ENCODE results near the gene CCDC191. TPM values are rescaled to one million over a fixed set of nuclear protein-coding genes. Genes with fewer than 3 reads are reported as not detected.

CCDC191 gene
- total and polyA plus RNA-seq, 2 of the 4 experiments (the other 2 are of a cell fraction): 0.72 to 1.1 TPM

DNA sequence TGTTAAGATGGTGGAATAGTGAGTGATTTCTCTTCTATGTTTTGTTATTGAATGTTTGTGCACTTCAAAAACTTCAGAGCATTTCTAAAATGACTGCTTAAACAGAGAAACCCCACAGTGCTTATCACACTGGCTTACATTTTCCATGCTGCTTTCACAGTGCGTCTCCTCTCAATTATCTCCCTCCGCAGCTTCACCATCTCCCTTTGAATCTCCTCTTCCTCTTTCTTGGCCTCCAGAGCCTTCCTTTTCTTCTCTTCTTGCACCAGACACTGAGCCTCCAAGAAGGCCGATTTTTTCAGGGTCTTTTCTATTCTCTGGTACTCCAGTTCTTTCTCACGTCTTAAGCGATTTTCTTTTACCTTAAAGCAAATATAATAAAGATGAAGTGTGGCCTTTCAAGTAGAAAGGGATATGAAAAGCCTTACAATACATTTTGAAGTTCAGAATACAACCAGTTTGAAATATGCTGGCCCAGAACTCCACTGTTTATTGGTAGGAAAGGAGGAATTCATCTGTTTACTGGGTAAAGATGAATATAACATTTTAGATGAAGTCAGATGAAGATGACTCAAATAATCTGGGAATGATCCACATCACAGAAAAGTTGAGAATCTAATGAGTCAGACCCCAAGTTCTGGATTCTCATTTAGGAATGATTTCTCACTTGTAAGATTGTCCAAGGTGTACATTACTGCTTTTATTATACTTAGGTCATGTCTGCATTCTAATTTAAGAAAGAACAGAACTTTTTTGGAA is 21.4 kb downstream of the CCDC191 start:
- ChIA-PET CTCF (no interaction called here), POLR2A (ENCODE audit: unreplicated experiment) (no interaction called here)
- Histone ChIP-seq H3K4me3 (ENCODE audit: insufficient read depth, low read depth, low read length) (no peak overlapping the region), H3K9me3 (ENCODE audit: control insufficient read depth, insufficient read depth, low read length) (no peaks in the 10 kb centered on the region), H4K5ac (ENCODE audit: low read depth, low read length) (peak overlapping the region; percentile 63; the same call in 1 of the 2 replicates), H4K91ac (ENCODE audit: insufficient read depth, low read depth, low read length) (no peak overlapping the region), H3K56ac (ENCODE audit: extremely low read depth, insufficient read depth, low read length) (no peak overlapping the region), H3K4me2 (ENCODE audit: low read depth, low read length) (no peak overlapping the region), H2AFZ (replicated peaks; ENCODE audit: low read length, poor library complexity) (no peak overlapping the region), H3K36me3 (ENCODE audit: control insufficient read depth, insufficient read depth, low read length) (no peaks in the 10 kb centered on the region), H3K4me1 (ENCODE audit: control insufficient read depth, insufficient read depth, low read length) (peaks cover 3% of the 10 kb centered on the region), H3K79me1 (ENCODE audit: low read depth in 1 of 2, low read length in 2 of 2) (no peaks in the 10 kb centered on the region), H3K23ac (ENCODE audit: low read depth, low read length) (no peak overlapping the region; the same call in 1 of the 2 replicates), H2AK9ac (replicated peaks; ENCODE audit: low read depth, low read length, poor library complexity) (no peak overlapping the region), H3K9me1 (ENCODE audit: insufficient read depth, low read length) (no peaks in the 10 kb centered on the region; the same call in 1 of the 2 replicates), H2AK5ac (ENCODE audit: low read depth, low read length) (no peak overlapping the region), H3K27ac (ENCODE audit: insufficient read depth, low read length) (0 out of 2 replicates have a peak overlapping the region, but pooled peaks have one; percentile 37), H4K20me1 (ENCODE audit: insufficient read depth, low read length) (no peaks in the 10 kb centered on the region), H3K4ac (ENCODE audit: low read depth, low read length) (no peak overlapping the region), H3K27me3 (ENCODE audit: control insufficient read depth, insufficient read depth, low read length) (no peaks in the 10 kb centered on the region), H2BK20ac (ENCODE audit: low read depth, low read length) (no peak overlapping the region; the same call in 1 of the 2 replicates), H2BK15ac (ENCODE audit: low read depth, low read length) (no peak overlapping the region), H2BK120ac (ENCODE audit: low read depth, low read length) (peak overlapping the region; percentile 10; the same call in 1 of the 2 replicates), H3K9ac (ENCODE audit: low read depth, low read length) (no peak overlapping the region), H3K18ac (ENCODE audit: low read depth, low read length) (peak overlapping the region; percentile 72), H2BK5ac (ENCODE audit: low read depth, low read length, poor library complexity, severe bottlenecking) (no peak overlapping the region), H4K8ac (ENCODE audit: low read depth in 2 of 2, low read length in 2 of 2) (no peak overlapping the region), H3K14ac (replicated peaks; ENCODE audit: low read depth, low read length) (no peak overlapping the region)
- DNase-seq (peak; percentile 69), ATAC-seq (ENCODE audit: low read depth) (peak; percentile 91)
- BruUV-seq (replicated peaks): no TSS peak
- in situ Hi-C loops (cut with MboI; ENCODE audit: low sequenced_read_pairs) (no loop called here), dilution Hi-C loops (cut with HindIII; ENCODE audit: low sequenced_read_pairs, unreplicated experiment) (no loop called here), intact Hi-C loops (cut with micrococcal nuclease) (no loop called here)
- TF ChIP-seq CEBPB (IDR thresholded peaks at IDR 0.05; ENCODE audit: low read depth, low read length) (no peak), SMC3 (IDR thresholded peaks at IDR 0.05; ENCODE audit: low read depth, low read length) (no peak)
- TF ChIP-seq, protein P1, sequence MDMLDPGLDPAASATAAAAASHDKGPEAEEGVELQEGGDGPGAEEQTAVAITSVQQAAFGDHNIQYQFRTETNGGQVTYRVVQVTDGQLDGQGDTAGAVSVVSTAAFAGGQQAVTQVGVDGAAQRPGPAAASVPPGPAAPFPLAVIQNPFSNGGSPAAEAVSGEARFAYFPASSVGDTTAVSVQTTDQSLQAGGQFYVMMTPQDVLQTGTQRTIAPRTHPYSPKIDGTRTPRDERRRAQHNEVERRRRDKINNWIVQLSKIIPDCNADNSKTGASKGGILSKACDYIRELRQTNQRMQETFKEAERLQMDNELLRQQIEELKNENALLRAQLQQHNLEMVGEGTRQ (IDR thresholded peaks at IDR 0.05; ENCODE audit: low read depth, low read length): no peak
- 90% methylated on average over 2 of the region's 5 CpGs; no CpG with 5 or more reads in 1 of the 2 experiments for WGBS, 2 experiments (ENCODE audit: extremely low coverage in 2 of 2, insufficient read length in 1 of 2)
